ENCODE data around the gene CCDC88B. TPM values are rescaled to one million over a fixed set of nuclear protein-coding genes. Genes with fewer than 3 reads are reported as not detected.

CCDC88B gene
- total RNA-seq, 2 donors from 2014 or later, result 15.0 to 52.2 TPM

- H3K27me3 ChIP-seq, result no peaks in the 10 kb centered on the region
- no peak overlapping the region for H3K27ac ChIP-seq
- DNase-seq, result no peak
- peaks cover 6% of the 10 kb centered on the region for H3K4me1 ChIP-seq
- H3K9ac ChIP-seq (ENCODE audit: low read depth in 2 of 2, low read length in 2 of 2), result no peak overlapping the region
- intact Hi-C loops (cut with DNase I), result no loop called here
- no peaks in the 10 kb centered on the region for H3K36me3 ChIP-seq
- H3K4me3 ChIP-seq, result no peak overlapping the region
- TF ChIP-seq CTCF (IDR thresholded peaks at IDR 0.05), result no peak
- H3K9me3 ChIP-seq, result no peaks in the 10 kb centered on the region
Measured at GRCh38 chr11:64352099-64352994, 12.3 kb downstream of the CCDC88B start.

GRCh38 chr11:64352995-64353714, 13.2 kb downstream of the CCDC88B start:
- Histone ChIP-seq H3K9ac (ENCODE audit: low read depth in 2 of 2, low read length in 2 of 2) (no peak overlapping the region), H3K4me1 (peaks cover 10% of the 10 kb centered on the region), H3K27ac (no peak overlapping the region), H3K4me3 (no peak overlapping the region), H3K9me3 (no peaks in the 10 kb centered on the region), H3K36me3 (no peaks in the 10 kb centered on the region), H3K27me3 (no peaks in the 10 kb centered on the region)
- TF ChIP-seq CTCF (IDR thresholded peaks at IDR 0.05), result no peak
- no peak for DNase-seq
- intact Hi-C loops (cut with DNase I), result no loop called here

GRCh38 chr11:64353715-64354506, 13.9 kb downstream of the CCDC88B start:
- no peak for TF ChIP-seq CTCF (IDR thresholded peaks at IDR 0.05)
- Histone ChIP-seq H3K9ac (ENCODE audit: low read depth in 2 of 2, low read length in 2 of 2) (no peak overlapping the region), H3K36me3 (no peaks in the 10 kb centered on the region), H3K9me3 (no peaks in the 10 kb centered on the region), H3K4me3 (no peak overlapping the region), H3K27me3 (no peaks in the 10 kb centered on the region), H3K4me1 (peaks cover 15% of the 10 kb centered on the region), H3K27ac (no peak overlapping the region)
- intact Hi-C loops (cut with DNase I), result no loop called here
- no peak for DNase-seq

GRCh38 chr11:64355078-64355940, 15.3 kb downstream of the CCDC88B start:
- Histone ChIP-seq H3K4me1 (peaks cover 23% of the 10 kb centered on the region), H3K4me3 (peak overlapping the region; percentile 9)
- peak; percentile 66 for TF ChIP-seq CTCF (IDR thresholded peaks at IDR 0.05)

More at GRCh38 chr11:64355078-64355940, 15.3 kb downstream of the CCDC88B start:
- Histone ChIP-seq H3K27ac (no peak overlapping the region), H3K27me3 (no peaks in the 10 kb centered on the region), H3K36me3 (no peaks in the 10 kb centered on the region), H3K9me3 (no peaks in the 10 kb centered on the region), H3K9ac (ENCODE audit: low read depth in 2 of 2, low read length in 2 of 2) (peak overlapping the region; percentile 44 to 86)
- DNase-seq, result peak; percentile 77
- intact Hi-C loops (cut with DNase I), result loop anchor here (5.0 kb wide), 1 partner anchor 38 kb away; the partner anchor contains the start of genes PRDX5 and TRMT112

All from colonic mucosa (tissue), 4 donors.